Keratinocyte (primary cell): ENCODE data around the gene PLB1. TPM values are rescaled to one million over a fixed set of nuclear protein-coding genes. Genes with fewer than 3 reads are reported as not detected.

Experiments
- DNase-seq: peaks from one replicate; pipeline ENCODE4 v3.0.0-alpha.2; 2011; ENCODE audit warnings: low read depth, missing footprints, low spot score
- FAIRE-seq: peaks from 2 replicates; lab custom pipeline; 2011; peaks lifted over from hg19 to GRCh38; lab: Jason Lieb, UNC
- H2AFZ ChIP-seq: 2 replicates; pipeline ENCODE4 v1.6.0; 2012; ENCODE audit warnings: low read length, control low read depth, inconsistent platforms; ENCODE audit not compliant: control insufficient read depth
- H3K27ac ChIP-seq: 2 replicates; pipeline ENCODE4 v1.5.1; 2011; ENCODE audit warnings: low read length; ENCODE audit not compliant: control insufficient read depth, insufficient read depth
- H3K27me3 ChIP-seq: 3 replicates; pipeline ENCODE4 v1.6.0; 2011; ENCODE audit warnings: low read length; ENCODE audit not compliant: control insufficient read depth, insufficient read depth; ENCODE audit errors: extremely low read depth
- H3K36me3 ChIP-seq, 2 experiments: 2 replicates in 1 of 2; 3 replicates in 1 of 2; pipeline ENCODE4 v1.5.1; 2011; ENCODE audit warnings: low read length in 2 of 2, mild to moderate bottlenecking in 1 of 2; ENCODE audit not compliant: control insufficient read depth in 2 of 2, insufficient read depth in 2 of 2; ENCODE audit errors: extremely low read depth in 1 of 2
- H3K4me1 ChIP-seq: 3 replicates; pipeline ENCODE4 v1.5.1; 2011; ENCODE audit warnings: low read length; ENCODE audit not compliant: control insufficient read depth, insufficient read depth; ENCODE audit errors: extremely low read depth
- H3K4me2 ChIP-seq: 3 replicates; pipeline ENCODE4 v1.6.0; 2011; ENCODE audit warnings: low read depth, low read length; ENCODE audit not compliant: control insufficient read depth, insufficient read depth; ENCODE audit errors: extremely low read depth
- H3K4me3 ChIP-seq, 3 experiments: fragments of 200-600 bp in 1 of 3; sonication (generic) in 1 of 3; 2 replicates in 2 of 3; 3 replicates in 1 of 3; pipeline ENCODE4 v1.5.1; 2011 to 2016; ENCODE audit warnings: low read length in 3 of 3, mild to moderate bottlenecking in 3 of 3, control low read depth in 2 of 3, inconsistent platforms in 1 of 3, low read depth in 1 of 3, mixed read lengths in 1 of 3, mixed run types in 1 of 3, moderate library complexity in 1 of 3; ENCODE audit not compliant: control insufficient read depth in 2 of 3, insufficient read depth in 2 of 3; ENCODE audit errors: extremely low read depth in 1 of 3
- H3K79me2 ChIP-seq: 2 replicates; pipeline ENCODE4 v1.6.0; 2012; ENCODE audit warnings: low read length; ENCODE audit not compliant: control insufficient read depth, insufficient read depth
- H3K9ac ChIP-seq: 3 replicates; pipeline ENCODE4 v1.6.0; 2011; ENCODE audit warnings: low read length; ENCODE audit not compliant: control insufficient read depth, insufficient read depth; ENCODE audit errors: extremely low read depth
- H3K9me1 ChIP-seq: 3 replicates; pipeline ENCODE4 v1.6.0; 2011; ENCODE audit warnings: low read length; ENCODE audit not compliant: control insufficient read depth, insufficient read depth; ENCODE audit errors: extremely low read depth
- H3K9me3 ChIP-seq: 2 replicates; pipeline ENCODE4 v1.5.1; 2012; ENCODE audit warnings: low read depth, low read length; ENCODE audit not compliant: control insufficient read depth
- H4K20me1 ChIP-seq: 3 replicates; pipeline ENCODE4 v1.6.0; 2011; ENCODE audit warnings: low read length; ENCODE audit not compliant: control insufficient read depth, insufficient read depth; ENCODE audit errors: extremely low read depth
- CTCF ChIP-seq, 3 experiments: IDR thresholded peaks in 1 of 3; conservative IDR thresholded peaks in 1 of 3; optimal IDR thresholded peaks in 1 of 3; 2 replicates in 2 of 3; 3 replicates in 1 of 3; pipeline versions ENCODE3 to v1.5.1; 2011; ENCODE audit warnings: low read length in 3 of 3, mild to moderate bottlenecking in 3 of 3, moderate library complexity in 2 of 3, control low read depth in 1 of 3, inconsistent platforms in 1 of 3; ENCODE audit not compliant: insufficient read depth in 2 of 3; ENCODE audit errors: extremely low read depth in 1 of 3
- EZH2 ChIP-seq: IDR thresholded peaks from one replicate; pipeline ENCODE4 v1.6.1; 2012; ENCODE audit warnings: inconsistent platforms, mild to moderate bottlenecking, low read length, moderate library complexity
- dilution Hi-C: fragments of 300-500 bp; cut with MboI; formaldehyde crosslinking; loops from one replicate; pipeline ENCODE4 v1.7.0; 2020; ENCODE audit warnings: low sequenced_read_pairs; ENCODE audit not compliant: extremely low pct_ligation_motif_present
- polyA plus RNA-seq, 5 experiments: library from polyadenylated mRNA; depleted of rRNA in 3 of 5; stranded (reverse) in 3 of 5; stranded (forward) in 1 of 5; unstranded in 1 of 5; fragments of >200 nt; gene quantifications; 1 replicate in 1 of 5; 2 replicates in 3 of 5; 3 replicates in 1 of 5; pipeline versions ENCODE4 v1.2.1 to v1.2.3, GENCODE V29; 2011 to 2012; ENCODE audit warnings: missing spikeins in 2 of 5, low read depth in 1 of 5, low replicate concordance in 1 of 5

PLB1 gene
- polyA plus RNA-seq, 1 donor (not counting 4 experiments of a cell fraction or from before 2014, with no cell fraction given), result 6.7 TPM

GRCh38 chr2:28582152-28582551 is 86.3 kb downstream of the PLB1 start:
- H3K4me2 ChIP-seq, result no peak overlapping the region
- no peaks in the 10 kb centered on the region for H3K9me3 ChIP-seq
- FAIRE-seq, result no peak
- no peak for DNase-seq
- no peak for TF ChIP-seq CTCF (optimal IDR thresholded peaks at IDR 0.05 in 1 of 3, IDR thresholded peaks at IDR 0.05 in 1 of 3, conservative IDR thresholded peaks at IDR 0.05 in 1 of 3; ENCODE audit: extremely low read depth in 1 of 3, insufficient read depth in 2 of 3, low read length in 3 of 3)
- no peak for TF ChIP-seq EZH2
- no peaks in the 10 kb centered on the region for H3K36me3 ChIP-seq
- H3K9ac ChIP-seq, result no peak overlapping the region
- no peaks in the 10 kb centered on the region for H3K27me3 ChIP-seq
- no peaks in the 10 kb centered on the region for H4K20me1 ChIP-seq
- no peaks in the 10 kb centered on the region for H3K79me2 ChIP-seq
- no peak overlapping the region for H3K4me3 ChIP-seq
- no peak overlapping the region for H3K27ac ChIP-seq
- dilution Hi-C loops, result no loop called here
- no peaks in the 10 kb centered on the region for H3K9me1 ChIP-seq
- H3K4me1 ChIP-seq, result peaks cover 30% of the 10 kb centered on the region
- H2AFZ ChIP-seq, result no peak overlapping the region

- FAIRE-seq (no peak), DNase-seq (no peak)
- Histone ChIP-seq H3K4me3 (no peak overlapping the region), H3K36me3 (no peaks in the 10 kb centered on the region), H3K9me1 (no peaks in the 10 kb centered on the region), H3K79me2 (no peaks in the 10 kb centered on the region), H4K20me1 (no peaks in the 10 kb centered on the region), H3K9me3 (no peaks in the 10 kb centered on the region), H2AFZ (no peak overlapping the region), H3K27ac (peak overlapping the region; percentile 100), H3K9ac (no peak overlapping the region), H3K4me2 (no peak overlapping the region), H3K27me3 (no peaks in the 10 kb centered on the region), H3K4me1 (peaks cover 30% of the 10 kb centered on the region)
- TF ChIP-seq CTCF (optimal IDR thresholded peaks at IDR 0.05 in 1 of 3, IDR thresholded peaks at IDR 0.05 in 1 of 3, conservative IDR thresholded peaks at IDR 0.05 in 1 of 3; ENCODE audit: extremely low read depth in 1 of 3, insufficient read depth in 2 of 3, low read length in 3 of 3) (no peak), EZH2 (no peak)
- dilution Hi-C loops, result no loop called here
Observed at GRCh38 chr2:28582595-28582994, 86.7 kb downstream of the PLB1 start.
